ENCODE measurements around the gene SPTY2D1.
"Not testable (repeated sequence)": the region's sequence is repeated elsewhere in the genome, so short reads cannot be mapped to it uniquely, and the experiment has no call there.

Gene SPTY2D1

DNA sequence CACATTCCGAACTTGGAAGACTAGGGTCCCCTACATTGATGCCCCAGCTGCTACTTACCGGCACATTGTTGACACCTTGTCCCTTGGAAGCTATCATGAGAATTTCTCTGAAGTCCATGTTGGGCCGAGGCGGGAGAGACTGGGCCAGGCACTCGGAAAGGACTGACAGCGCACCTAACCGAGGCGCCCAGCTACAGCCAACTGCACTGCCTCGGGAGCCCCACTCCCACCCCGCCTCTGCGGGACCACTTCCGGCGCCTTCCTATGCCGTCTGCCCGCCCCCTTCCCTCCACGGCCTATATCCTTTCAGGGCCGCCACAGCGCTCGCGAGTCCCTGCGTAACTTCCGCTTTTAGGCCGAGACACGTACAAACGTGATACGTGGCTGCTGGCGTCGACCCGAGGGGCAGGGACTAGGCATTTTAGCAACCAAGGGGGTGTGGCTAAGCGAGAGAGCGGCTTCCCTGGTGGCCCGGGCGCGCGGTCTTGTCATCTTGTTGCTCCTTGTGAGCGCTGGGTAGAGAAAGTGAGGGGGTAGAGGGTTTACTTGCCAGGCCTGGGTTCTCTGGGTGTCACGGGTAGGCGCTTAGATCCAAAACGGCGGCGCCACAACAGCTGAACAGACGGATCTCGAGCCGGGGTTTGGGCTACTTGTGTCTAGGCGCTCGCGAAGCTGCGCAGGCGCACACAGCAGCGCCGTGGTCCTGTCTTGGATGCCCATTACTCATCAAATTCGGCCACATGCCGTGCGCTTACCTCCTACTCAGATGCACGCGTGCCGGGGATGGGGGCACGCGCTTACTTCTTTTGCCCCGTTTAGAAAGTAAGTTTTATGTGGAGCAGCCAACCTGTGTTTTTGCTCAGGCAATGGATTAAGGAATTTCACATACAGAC, at the start of gene SPTY2D1:
TSS of gene SPTY2D1 (minus strand) at position 203 of the 893 bp plus-strand sequence. CDS start at position 118, 85 bp downstream.
- DNase-seq (ENCODE audit: low read depth) = peak; percentile 99

GRCh38 chr11:18682466-18682865, 48.3 kb upstream of the SPTY2D1 start:
- DNase-seq (ENCODE audit: low read depth) = no peak

- not testable (repeated sequence) for DNase-seq (ENCODE audit: low read depth)
Observed at GRCh38 chr11:18681949-18682348, 47.8 kb upstream of the SPTY2D1 start.

DNA sequence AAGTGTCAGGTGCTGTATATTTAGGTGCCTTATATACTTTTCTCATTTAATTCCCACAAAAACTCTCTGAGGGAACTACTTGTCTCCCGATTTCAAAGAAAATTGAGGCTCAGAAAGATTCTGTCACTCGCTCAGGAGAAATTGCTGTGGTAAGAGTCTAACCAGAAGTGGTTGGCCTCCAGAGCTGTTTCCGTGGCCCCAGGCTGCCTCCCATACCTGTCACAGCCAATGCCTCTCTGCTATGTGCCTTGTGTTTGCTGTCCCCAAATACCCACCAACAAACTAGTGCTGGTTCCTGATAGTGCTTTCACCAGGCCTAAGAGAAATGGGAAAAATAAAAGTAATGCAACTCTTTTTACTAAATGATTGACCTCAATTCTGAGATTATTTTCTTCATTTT, 43.4 kb upstream of the SPTY2D1 start:
- no peak for DNase-seq (ENCODE audit: low read depth)

- DNase-seq (ENCODE audit: low read depth) = no peak
Observed at GRCh38 chr11:18676803-18677202, 42.7 kb upstream of the SPTY2D1 start.

DNA sequence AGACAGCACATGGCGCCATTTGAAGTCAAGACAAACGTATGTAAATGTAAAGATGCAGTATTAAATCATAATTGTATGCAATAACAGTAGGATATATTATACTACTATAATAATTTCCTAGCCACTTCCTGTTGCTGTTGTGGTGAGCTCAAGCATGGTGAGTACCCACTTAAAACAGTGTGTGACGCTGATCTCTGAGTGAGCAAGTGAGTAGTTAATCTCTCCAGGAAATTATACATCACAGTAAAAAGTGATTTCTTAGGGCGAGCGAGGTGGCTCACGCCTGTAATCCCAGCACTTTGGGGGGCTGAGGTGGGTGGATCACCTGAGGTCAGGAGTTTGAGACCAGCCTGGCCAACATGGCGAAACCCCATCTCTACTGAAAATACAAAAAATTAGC, 38.1 kb upstream of the SPTY2D1 start:
- DNase-seq (ENCODE audit: low read depth) = not testable (repeated sequence)

GRCh38 chr11:18671246-18671645, 37.1 kb upstream of the SPTY2D1 start:
- no peak for DNase-seq (ENCODE audit: low read depth)

DNA sequence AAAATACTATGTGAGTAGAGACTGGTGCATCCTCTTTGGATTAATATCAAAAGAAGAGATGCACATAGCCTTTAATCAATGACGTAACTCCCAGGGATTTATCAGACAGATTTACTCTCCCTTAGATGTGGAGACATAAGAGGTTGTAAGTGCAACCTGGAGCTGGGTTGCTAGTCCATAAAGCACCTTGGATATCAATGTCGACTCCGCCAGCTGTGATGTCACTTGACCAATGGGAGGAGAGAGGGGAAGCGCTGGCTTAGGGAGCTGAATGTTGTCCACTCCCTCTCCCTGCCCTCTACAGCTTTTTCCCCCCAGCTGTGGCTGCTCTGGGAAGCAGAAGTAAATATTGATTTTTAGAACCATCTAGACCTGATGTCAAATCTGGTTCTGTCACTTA, 35.6 kb upstream of the SPTY2D1 start:
- no peak for DNase-seq (ENCODE audit: low read depth)

DNA sequence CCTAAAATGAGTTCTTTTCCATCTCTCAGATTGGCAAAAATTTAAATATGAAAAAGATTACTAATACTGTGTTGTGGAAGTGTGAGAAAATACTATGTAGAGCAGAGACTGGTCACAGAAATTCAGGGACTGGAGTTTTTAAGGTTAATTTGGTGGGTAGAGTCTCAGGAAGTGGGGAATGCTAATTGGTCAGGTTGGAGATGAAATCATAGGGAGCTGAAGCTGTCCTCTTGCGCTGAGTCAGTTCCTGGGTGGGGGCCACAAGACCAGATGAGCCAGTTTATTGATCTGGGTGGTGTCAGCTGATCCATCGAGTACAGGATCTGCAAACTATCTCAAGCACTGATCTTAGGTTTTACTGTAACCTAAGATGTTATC, 35.1 kb upstream of the SPTY2D1 start:
- peak; percentile 3 for DNase-seq (ENCODE audit: low read depth)

DNA sequence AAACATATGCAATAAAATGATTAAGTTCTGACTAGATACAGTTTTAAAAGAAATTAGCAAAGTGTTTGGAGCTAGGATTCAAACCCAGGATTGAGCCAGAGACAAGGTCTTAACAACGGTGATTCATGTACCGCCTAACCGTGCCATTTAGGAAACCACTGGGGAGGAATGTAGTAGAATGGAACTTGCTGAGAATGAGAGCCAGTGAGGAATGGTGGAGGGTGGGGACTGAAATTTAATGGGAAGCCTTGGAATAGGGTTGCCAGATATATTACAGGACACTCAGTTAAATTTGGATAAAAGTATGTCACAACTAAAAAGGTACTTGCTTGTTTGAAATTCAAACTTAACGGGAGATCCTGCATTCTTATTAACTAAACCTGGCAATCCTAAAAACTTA, 34.0 kb upstream of the SPTY2D1 start:
- DNase-seq (ENCODE audit: low read depth) = no peak

DNA sequence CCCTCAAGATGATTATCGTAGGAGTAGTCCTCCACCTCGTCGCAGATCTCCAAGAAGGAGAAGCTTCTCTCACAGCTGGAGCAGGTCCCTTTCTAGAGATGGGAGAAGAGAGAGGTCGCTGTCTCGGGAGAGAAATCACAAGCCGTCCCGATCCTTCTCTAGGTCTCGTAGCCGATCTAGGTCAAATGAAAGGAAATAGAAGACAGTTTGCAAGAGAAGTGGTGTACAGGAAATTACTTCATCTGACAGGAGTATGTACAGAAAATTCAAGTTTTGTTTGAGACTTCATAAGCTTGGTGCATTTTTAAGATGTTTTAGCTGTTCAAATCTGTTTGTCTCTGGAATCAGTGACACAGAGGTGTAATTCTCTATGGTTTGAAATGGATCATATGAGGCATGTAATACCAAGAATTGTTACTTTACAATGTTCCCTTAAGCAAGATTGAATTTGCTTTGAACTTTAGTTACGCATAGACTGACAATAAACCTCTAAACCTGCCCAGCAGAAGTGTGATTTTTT, 31.3 kb upstream of the SPTY2D1 start:
- not testable (repeated sequence) for DNase-seq (ENCODE audit: low read depth)

DNA sequence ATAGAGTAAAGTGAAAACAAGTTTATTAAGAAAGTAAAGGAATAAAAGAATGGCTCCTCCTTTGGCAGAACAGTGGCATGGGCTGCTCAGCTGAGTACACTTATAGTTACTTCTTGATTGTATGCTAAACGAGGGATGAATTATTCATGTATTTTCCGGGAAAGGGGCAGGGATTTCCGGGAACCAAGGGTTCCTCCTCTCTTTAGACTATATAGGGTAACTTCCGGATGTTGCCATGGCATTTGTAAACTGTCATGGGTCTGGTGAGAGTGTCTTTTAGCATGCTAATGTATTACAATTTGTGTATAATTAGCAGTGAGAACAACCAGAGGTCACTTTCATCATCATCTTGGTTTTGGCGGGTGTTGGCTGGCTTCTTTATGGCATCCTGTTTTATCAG, 23.5 kb upstream of the SPTY2D1 start:
- DNase-seq (ENCODE audit: low read depth) = no peak

GRCh38 chr11:18650859-18651557, 16.9 kb upstream of the SPTY2D1 start:
- DNase-seq (ENCODE audit: low read depth) = no peak

- no peak for DNase-seq (ENCODE audit: low read depth)
Observed at GRCh38 chr11:18650353-18650752, 16.2 kb upstream of the SPTY2D1 start.

DNA sequence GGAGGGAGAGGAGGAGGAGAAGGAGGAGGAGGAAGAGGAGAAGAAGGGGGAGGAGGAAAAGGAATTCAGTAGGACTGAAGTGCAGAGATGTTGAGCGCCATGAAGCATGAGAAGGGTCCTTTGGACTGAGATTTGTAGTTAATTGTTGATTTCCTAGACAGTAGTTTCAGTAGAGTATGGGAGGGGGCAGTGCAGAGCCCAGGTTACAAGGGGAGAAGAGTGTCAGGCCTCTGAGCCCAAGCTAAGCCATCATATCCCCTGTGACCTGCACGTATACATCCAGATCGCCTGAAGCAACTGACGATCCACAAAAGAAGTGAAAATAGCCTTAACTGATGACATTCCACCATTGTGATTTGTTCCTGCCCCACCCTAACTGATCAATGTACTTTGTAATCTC, 8.9 kb upstream of the SPTY2D1 start:
- not testable (repeated sequence) for DNase-seq (ENCODE audit: low read depth)

GRCh38 chr11:18641677-18642076, 7.5 kb upstream of the SPTY2D1 start:
- DNase-seq (ENCODE audit: low read depth) = no peak

DNA sequence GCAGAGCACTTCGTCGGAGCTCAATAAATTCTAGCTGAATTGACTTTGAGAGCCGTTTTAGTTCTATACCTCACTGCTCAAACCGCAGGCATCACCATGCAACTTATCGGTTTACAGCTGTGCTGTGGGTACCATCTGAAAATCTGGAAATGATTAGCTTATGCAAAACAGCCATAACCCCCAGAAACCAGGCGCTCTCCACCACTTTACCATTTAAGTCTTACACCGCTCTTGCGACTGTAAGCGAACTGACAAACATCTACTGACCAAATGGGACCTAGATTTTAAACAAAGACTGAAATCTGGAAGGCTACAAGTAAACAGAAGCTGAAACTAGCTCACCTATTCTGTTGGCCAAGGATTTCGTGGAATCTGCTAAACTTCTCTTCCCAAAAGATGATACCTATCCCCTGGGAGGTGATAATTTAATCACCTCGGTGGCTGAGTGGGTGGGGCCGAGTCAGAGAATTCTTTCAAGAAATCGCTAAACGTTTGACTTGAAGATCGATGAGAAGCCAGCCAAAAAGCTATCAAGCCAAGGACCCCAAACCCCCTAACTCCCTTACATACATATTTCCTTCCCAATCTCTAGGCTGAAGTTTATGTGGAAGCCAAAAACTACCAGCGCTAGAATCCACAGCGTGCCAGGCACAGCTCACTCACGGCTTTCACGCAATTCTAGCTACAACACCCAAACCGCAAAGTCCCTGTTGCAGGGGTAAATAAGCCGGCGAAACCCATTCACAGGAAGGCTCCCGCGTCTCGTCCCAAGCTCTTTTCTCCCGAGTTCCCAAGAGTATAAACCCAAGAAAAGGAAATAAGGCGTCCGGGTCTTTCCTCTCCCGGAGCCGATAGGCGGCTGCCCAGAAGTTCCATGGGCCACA, 644 bp downstream of the SPTY2D1 start:
- no peak for DNase-seq (ENCODE audit: low read depth)

DNA sequence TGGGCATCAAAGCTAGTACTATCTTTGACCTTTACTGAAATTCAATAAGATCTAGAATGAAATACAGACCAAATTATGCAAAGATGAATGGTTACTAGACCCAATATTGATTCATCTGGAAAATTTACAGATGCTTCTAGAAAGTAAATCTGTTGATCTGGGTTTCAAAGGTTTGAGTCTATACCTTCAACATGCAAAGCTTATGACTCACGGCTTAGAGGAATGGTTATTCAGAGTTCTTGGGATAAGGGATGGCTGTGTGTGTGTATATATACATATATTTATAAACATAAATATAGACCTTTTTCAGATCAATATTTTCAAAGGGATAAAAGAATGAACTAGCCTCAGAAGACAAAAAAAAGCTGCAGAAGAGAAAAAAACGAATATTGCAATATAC, 1.3 kb downstream of the SPTY2D1 start:
- DNase-seq (ENCODE audit: low read depth) = no peak

DNA sequence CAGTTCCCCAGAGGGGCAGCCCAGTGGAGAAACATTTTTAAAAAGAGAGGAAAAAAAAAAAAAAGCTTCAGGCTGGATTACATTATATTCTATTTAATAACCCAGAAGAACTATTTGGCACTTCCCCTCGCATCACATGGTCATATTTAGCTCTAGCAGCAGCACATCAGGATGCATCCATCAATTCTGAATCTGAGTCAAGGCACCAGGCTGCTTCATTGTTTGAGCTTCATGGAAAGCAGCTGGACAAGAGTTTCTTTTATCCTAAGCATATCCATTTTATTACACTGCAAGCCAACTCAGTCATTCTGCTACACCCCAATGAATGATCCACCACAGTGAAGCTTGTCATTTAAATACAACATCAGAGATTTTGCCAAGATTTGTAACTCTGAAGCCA, 10.0 kb downstream of the SPTY2D1 start:
- no peak for DNase-seq (ENCODE audit: low read depth)

- DNase-seq (ENCODE audit: low read depth) = no peak
Observed at GRCh38 chr11:18623707-18624106, 10.4 kb downstream of the SPTY2D1 start.

- no peak for DNase-seq (ENCODE audit: low read depth)
Observed at GRCh38 chr11:18618342-18619025, 15.7 kb downstream of the SPTY2D1 start.
